Kidney capillary endothelial cell (primary cell): ENCODE measurements around the gene MAP7D3.
"Not testable (repeated sequence)": the region's sequence is repeated elsewhere in the genome, so short reads cannot be mapped to it uniquely, and the experiment has no call there.

Experiments
- DNase-seq: peaks from one replicate; pipeline ENCODE4 v3.0.0-alpha.2; 2018; ENCODE audit warnings: low spot score

The MAP7D3 gene

DNA sequence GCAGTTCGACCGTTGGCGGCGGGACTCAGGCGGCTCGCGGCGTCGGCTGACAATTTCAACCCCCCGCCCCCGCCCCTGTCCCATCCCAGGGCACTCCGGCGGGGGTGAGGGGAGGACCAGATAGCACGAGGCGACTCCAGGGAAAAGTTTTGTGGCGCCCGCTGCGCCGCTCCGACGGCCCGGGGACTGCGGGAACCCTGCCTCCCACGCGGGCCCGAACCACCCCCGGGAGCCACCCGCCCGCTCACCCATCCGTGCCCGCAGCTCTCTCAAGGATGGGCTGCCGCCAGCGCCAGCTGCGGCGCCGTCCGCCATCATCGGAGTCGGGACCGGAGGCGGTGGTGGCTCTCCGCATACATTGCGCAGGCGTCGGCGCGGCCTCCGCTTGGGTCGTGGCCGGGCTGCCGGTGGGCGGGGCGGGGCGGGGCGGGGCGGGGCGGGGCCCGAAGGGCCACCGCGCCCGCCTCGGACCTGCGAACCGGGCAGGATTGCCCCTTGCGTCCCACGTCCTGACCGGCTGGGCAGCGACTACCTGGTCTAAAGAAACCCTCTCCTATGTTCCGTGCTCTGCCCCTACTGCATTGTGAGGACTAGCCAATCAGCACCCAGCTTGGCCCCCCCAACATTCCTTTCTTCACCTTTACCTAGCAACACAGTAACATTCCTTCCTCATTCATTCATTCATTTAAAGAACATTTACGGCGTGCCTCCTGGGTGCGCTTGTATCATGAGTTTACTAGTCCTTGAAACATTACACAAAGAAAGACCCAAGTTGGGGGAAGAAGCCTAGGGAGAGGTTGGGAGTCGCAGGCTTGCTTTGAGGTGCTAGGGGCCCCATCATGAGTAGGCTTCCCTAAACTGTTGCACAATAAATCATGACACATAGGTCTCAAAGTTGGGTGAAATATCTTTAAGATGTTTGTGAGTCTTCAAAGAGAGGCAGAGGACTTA is at the start of gene MAP7D3:
Gene MAP7D3 (minus strand): TSS at position 360 of the 951 bp plus-strand sequence. CDS start 42 bp downstream, at position 318.
- no peak for DNase-seq

- DNase-seq: not testable (repeated sequence)
Measured at GRCh38 chrX:136300721-136301120, 49.5 kb upstream of the MAP7D3 start, which contains the start of gene ADGRG4. ADGRG4 (plus strand) TSS chrX:136300963; CDS start chrX:136308778, 7,815 bp downstream.

GRCh38 chrX:136295380-136295779 is 44.2 kb upstream of the MAP7D3 start:
- no peak for DNase-seq

GRCh38 chrX:136292656-136293055 is 41.5 kb upstream of the MAP7D3 start:
- DNase-seq: no peak

DNA sequence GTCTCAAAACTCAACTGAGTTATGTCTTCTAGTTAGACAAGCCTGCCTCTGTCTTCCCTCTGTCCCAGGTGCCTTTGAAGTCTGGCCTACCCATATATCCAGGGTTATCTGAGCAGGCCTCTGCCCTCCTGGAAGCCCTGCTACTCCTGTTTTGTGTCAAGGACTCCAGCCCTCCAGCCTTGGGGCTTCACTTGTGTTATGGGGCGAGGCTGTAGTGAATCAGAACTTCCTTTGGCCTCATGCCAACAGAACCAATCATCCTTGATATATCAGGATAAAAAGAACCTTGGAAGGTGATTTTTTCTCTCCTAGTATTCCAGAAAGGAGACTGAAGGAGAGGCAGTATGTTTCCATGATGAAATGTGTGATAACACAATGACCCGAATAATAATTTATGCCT is 40.6 kb upstream of the MAP7D3 start:
- no peak for DNase-seq

DNA sequence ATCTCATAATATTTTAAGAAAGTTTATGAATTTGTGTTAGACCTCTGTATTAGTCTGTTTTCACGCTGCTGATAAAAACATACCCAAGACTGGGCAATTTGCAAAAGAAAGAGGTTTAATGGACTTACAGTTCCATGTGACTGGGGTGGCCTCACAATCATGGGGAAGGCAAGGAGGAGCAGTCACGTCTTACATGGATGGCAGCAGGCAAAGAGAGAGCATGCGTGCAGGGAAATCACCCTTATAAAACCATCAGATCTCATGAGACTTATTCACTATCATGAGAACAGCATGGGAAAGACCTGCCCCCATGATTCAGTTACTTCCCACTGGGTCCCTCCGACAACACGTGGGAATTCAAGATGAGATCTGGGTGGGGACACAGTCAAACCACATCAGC is 35.2 kb upstream of the MAP7D3 start:
- DNase-seq: not testable (repeated sequence)

GRCh38 chrX:136275553-136275952 is 24.4 kb upstream of the MAP7D3 start:
- no peak for DNase-seq

DNA sequence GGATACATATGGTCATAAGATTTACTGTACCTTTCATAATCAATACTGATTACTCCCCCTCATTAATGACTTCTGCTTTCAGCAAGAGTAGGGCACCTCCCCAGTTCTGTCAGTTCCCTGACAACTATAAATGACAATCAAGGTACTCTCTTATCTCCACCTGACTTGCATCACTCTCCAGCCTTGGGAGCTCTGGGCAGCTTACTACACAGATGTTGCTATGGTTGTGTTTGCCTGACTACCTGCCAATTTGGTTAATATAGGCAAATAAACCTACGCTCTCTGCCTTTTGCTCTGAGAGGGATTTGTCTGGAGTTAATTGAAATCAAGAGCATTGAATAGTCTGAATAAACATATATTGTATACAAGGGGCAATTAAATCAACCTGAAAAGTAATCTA is 22.8 kb upstream of the MAP7D3 start:
- DNase-seq: no peak

DNA sequence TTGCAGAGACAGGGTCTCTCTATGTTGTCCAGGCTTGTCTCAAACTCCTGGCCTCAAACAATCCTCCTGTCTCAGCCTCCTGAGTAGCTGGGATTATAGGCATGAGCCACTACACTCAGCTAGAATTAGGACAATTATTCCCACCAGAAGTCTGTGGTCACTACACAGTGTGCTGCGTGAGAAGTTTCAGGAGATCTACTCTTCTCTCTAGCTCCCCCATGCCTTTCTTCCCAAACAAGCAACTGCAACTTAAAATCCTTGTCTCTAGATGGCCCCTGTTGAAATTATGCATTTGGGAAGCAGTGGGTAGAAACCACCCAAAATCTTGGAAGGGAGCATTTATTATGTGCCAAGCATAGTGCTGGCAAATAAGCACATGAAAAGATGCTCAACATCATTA is 21.1 kb upstream of the MAP7D3 start:
- no peak for DNase-seq

- DNase-seq: no peak
Measured at GRCh38 chrX:136271300-136271699, 20.1 kb upstream of the MAP7D3 start.

DNA sequence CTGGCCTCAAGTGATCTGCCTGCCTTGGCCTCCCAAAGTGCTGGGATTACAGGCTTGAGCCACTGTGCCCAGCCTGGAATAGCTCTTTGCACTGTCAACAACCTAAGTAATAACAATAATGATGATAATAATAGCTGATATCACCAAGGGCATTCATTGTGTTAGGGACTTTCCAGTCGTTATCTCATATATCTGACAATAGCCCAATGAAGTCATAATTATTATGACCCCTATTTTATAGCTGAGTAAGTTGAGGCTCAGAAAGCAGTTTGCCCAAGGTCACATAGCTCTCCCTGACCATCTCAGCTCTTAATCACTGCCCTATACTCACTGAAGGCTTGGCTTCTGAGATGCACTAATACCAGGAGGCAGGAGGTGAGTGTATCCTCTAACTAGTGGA is 18.7 kb upstream of the MAP7D3 start:
- no peak for DNase-seq

GRCh38 chrX:136268051-136269048 is 17.1 kb upstream of the MAP7D3 start:
- peak; percentile 50 for DNase-seq

DNA sequence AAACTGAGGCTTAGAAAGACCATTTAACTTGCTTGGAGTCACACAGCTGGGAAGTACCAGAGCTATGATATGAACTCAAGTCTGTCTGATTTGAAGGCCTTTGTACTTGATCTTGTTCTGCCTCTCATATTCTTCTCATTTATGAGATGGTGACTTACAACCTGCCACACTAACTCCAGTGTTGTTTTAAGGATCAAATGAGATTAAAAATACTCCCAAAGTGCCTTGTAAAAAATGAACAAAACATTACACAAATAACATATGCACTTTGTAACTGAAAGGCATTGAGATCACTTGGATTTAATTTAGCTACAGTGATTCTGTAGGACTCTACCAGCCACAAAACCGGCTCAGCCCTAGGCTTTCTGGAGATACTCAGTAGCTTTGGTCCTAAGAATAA is 15.6 kb upstream of the MAP7D3 start:
- DNase-seq: no peak

GRCh38 chrX:136262812-136263315 is 11.7 kb upstream of the MAP7D3 start:
- no peak for DNase-seq

DNA sequence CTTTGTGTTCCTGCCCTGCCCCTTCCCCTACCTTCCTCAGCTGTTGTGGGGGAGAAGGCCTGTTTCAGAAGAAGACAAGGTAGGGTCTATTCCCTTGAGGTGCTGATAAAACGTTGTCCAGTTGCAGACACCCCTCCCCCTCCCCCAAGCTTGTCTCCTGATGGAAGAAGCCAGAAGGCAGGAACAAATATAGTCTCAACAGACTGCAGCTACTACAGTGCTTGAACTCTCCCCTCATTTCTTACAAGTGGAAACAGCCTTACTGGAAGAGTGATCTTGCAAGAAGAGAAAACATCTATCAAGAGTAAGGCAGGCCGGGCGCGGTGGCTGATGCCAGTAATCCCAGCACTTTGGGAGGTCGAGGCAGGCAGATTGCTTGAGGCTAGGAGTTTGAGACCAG is 11.0 kb upstream of the MAP7D3 start:
- no peak for DNase-seq

DNA sequence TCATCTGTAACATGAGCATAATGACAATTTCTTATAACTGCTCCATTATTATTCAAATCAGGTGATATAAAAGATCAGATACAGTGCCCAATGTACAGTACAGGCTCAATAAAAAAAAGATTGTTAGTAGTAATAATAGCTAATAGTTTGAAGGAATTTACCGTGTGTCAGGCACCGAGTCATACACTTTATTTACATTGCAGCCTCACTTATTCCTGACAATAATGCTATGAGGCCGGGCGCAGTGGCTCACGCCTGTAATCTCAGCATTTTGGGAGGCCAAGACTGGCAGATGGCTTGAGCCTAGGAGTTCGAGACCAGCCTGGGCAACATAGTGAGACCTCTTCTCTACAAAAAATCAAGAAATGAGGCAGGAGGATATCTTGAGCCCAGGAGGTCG is 10.1 kb upstream of the MAP7D3 start:
- DNase-seq: no peak

- peak; percentile 51 for DNase-seq
Measured at GRCh38 chrX:136260776-136261175, 9.6 kb upstream of the MAP7D3 start.

GRCh38 chrX:136259543-136259942 is 8.3 kb upstream of the MAP7D3 start:
- peak; percentile 57 for DNase-seq

- DNase-seq: no peak
Measured at GRCh38 chrX:136258951-136259350, 7.8 kb upstream of the MAP7D3 start.

GRCh38 chrX:136256026-136256425 is 4.8 kb upstream of the MAP7D3 start:
- DNase-seq: no peak

- DNase-seq: no peak
Measured at GRCh38 chrX:136255541-136255940, 4.3 kb upstream of the MAP7D3 start.
